Upper lobe of right lung (tissue), 1 donor: ENCODE measurements around the gene KLK4. TPM values are rescaled to one million over a fixed set of nuclear protein-coding genes. Genes with fewer than 3 reads are reported as not detected.

Source experiments
- ATAC-seq: fragments of 200-7000 bp; cut with Tn5 transposase; one replicate; pipeline ENCODE4 v1.9.1; 2020; ENCODE audit warnings: mild to moderate bottlenecking, moderate library complexity
- DNase-seq: peaks from one replicate; pipeline ENCODE4 v3.0.0-alpha.2; 2020
- H3K27ac ChIP-seq: fragments of 200-600 bp; one replicate; pipeline ENCODE4 v1.8.0; 2022
- H3K27me3 ChIP-seq: fragments of 200-600 bp; one replicate; pipeline ENCODE4 v1.8.0; 2022; ENCODE audit warnings: mild to moderate bottlenecking
- H3K36me3 ChIP-seq: fragments of 200-600 bp; one replicate; pipeline ENCODE4 v1.8.0; 2022
- H3K4me1 ChIP-seq: fragments of 200-600 bp; one replicate; pipeline ENCODE4 v1.8.0; 2022
- H3K4me3 ChIP-seq: fragments of 200-600 bp; one replicate; pipeline ENCODE4 v1.8.0; 2022; ENCODE audit warnings: mild to moderate bottlenecking
- H3K9me3 ChIP-seq: fragments of 200-600 bp; one replicate; pipeline ENCODE4 v1.8.0; 2022
- CTCF ChIP-seq: fragments of 200-600 bp; IDR thresholded peaks from one replicate; pipeline ENCODE4 v1.8.0; 2022; ENCODE audit warnings: antibody characterized with exemption
- intact Hi-C: fragments of 100-400 bp; cut with DNase I; formaldehyde crosslinking; loops from one replicate; pipeline ENCODE4 v1.11.0; 2022
- total RNA-seq: library from RNA; stranded (reverse); fragmentation: NEBNext Ultra II Directional; extraction: Animal tissue kit (Norgen Biotek cat#: 25700); gene quantifications from one replicate; pipeline ENCODE4 v1.2.1, GENCODE V29; 2021
- donor health status: DM: no; HTN: yes; CAD: no; lungs with severe emphysema.

The KLK4 gene
- total RNA-seq, 1 donor from 2014 or later = not detected

GRCh38 chr19:50894478-50895356, 16.5 kb downstream of the KLK4 start:
- ATAC-seq = no peak
- intact Hi-C loops = no loop called here
- no peaks in the 10 kb centered on the region for H3K4me1 ChIP-seq

GRCh38 chr19:50893047-50893736, 18.0 kb downstream of the KLK4 start:
- H3K4me3 ChIP-seq = no peak overlapping the region
- intact Hi-C loops = no loop called here
- H3K27me3 ChIP-seq = peaks cover 7% of the 10 kb centered on the region
- peak; percentile 19 for ATAC-seq
- H3K36me3 ChIP-seq = no peaks in the 10 kb centered on the region
- H3K4me1 ChIP-seq = no peaks in the 10 kb centered on the region
- no peak for TF ChIP-seq CTCF
- no peaks in the 10 kb centered on the region for H3K9me3 ChIP-seq
- no peak overlapping the region for H3K27ac ChIP-seq
- DNase-seq = no peak

More at GRCh38 chr19:50894478-50895356, 16.5 kb downstream of the KLK4 start:
- Histone ChIP-seq H3K27me3 (peaks cover 7% of the 10 kb centered on the region), H3K36me3 (no peaks in the 10 kb centered on the region), H3K4me3 (no peak overlapping the region), H3K9me3 (no peaks in the 10 kb centered on the region), H3K27ac (no peak overlapping the region)
- no peak for DNase-seq
- no peak for TF ChIP-seq CTCF

- Histone ChIP-seq H3K9me3 (no peaks in the 10 kb centered on the region), H3K4me3 (no peak overlapping the region), H3K36me3 (no peaks in the 10 kb centered on the region), H3K27ac (no peak overlapping the region), H3K27me3 (peaks cover 10% of the 10 kb centered on the region), H3K4me1 (no peaks in the 10 kb centered on the region)
- intact Hi-C loops = no loop called here
- no peak for ATAC-seq
- no peak for TF ChIP-seq CTCF
- no peak for DNase-seq
Observed at GRCh38 chr19:50891253-50891625, 20.0 kb downstream of the KLK4 start.

- Histone ChIP-seq H3K4me3 (no peak overlapping the region), H3K36me3 (no peaks in the 10 kb centered on the region)
- DNase-seq = no peak
Observed at GRCh38 chr19:50890422-50891252, 20.6 kb downstream of the KLK4 start.

More at GRCh38 chr19:50890422-50891252, 20.6 kb downstream of the KLK4 start:
- Histone ChIP-seq H3K9me3 (no peaks in the 10 kb centered on the region), H3K27me3 (peaks cover 10% of the 10 kb centered on the region), H3K27ac (no peak overlapping the region), H3K4me1 (no peaks in the 10 kb centered on the region)
- intact Hi-C loops = no loop called here
- ATAC-seq = no peak
- TF ChIP-seq CTCF = no peak
